HCT116 (cell line): ENCODE results near the gene TMEM119.

Experiments
- EGR1 ChIP-seq: IDR thresholded peaks from 2 replicates; pipeline ENCODE4 v1.6.1; 2012; ENCODE audit warnings: low read depth
- EZH2 ChIP-seq: fragments of 200-600 bp; sonication (generic); IDR thresholded peaks from 2 replicates; pipeline ENCODE4 v1.6.1; 2017; ENCODE audit warnings: antibody characterized with exemption, mixed run types
- FOSL1 ChIP-seq: IDR thresholded peaks from 2 replicates; pipeline ENCODE4 v1.6.1; 2012; ENCODE audit warnings: low read depth
- JUND ChIP-seq: IDR thresholded peaks from 2 replicates; pipeline ENCODE4 v1.6.1; 2012
- POLR2A ChIP-seq: IDR thresholded peaks from 2 replicates; pipeline ENCODE4 v1.7.0; 2011; ENCODE audit warnings: borderline replicate concordance; ENCODE audit not compliant: insufficient read depth, insufficient read length; ENCODE audit errors: extremely low read depth
- TF ChIP-seq, protein P1 (sequence below), 3 experiments: fragments of 200-600 bp in 1 of 3; sonication (generic) in 1 of 3; IDR thresholded peaks in 2 of 3; conservative IDR thresholded peaks in 1 of 3; 2 replicates each; pipeline ENCODE4 v1.5.1; 2012 to 2017; ENCODE audit warnings: low read depth in 2 of 3, low read length in 2 of 3, antibody characterized with exemption in 1 of 3, borderline replicate concordance in 1 of 3, control low read depth in 1 of 3, mild to moderate bottlenecking in 1 of 3, mixed read lengths in 1 of 3, mixed run types in 1 of 3, moderate library complexity in 1 of 3; ENCODE audit not compliant: insufficient read depth in 1 of 3

DNA sequence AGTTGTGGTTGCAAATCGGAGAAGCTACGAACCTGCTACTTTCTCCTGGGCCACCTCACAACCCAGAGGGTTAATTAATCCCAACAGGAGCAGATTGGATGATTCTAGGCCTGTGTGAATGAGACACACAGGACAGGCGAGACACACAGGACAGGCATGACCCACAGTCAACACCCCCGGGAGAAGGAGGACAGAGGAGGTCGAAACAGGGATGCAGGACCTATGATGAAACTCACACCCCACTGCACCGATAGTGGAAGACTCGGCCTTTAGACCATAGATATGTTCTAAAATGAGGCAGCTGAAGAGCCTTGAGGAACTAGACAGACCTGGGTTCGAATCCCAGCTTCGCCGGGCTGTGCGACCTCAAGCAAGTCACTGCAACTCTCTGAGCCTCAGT is 11.6 kb downstream of the TMEM119 start:
- TF ChIP-seq, protein P1, sequence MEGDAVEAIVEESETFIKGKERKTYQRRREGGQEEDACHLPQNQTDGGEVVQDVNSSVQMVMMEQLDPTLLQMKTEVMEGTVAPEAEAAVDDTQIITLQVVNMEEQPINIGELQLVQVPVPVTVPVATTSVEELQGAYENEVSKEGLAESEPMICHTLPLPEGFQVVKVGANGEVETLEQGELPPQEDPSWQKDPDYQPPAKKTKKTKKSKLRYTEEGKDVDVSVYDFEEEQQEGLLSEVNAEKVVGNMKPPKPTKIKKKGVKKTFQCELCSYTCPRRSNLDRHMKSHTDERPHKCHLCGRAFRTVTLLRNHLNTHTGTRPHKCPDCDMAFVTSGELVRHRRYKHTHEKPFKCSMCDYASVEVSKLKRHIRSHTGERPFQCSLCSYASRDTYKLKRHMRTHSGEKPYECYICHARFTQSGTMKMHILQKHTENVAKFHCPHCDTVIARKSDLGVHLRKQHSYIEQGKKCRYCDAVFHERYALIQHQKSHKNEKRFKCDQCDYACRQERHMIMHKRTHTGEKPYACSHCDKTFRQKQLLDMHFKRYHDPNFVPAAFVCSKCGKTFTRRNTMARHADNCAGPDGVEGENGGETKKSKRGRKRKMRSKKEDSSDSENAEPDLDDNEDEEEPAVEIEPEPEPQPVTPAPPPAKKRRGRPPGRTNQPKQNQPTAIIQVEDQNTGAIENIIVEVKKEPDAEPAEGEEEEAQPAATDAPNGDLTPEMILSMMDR (IDR thresholded peaks at IDR 0.05 in 2 of 3, conservative IDR thresholded peaks at IDR 0.05 in 1 of 3; ENCODE audit: borderline replicate concordance in 1 of 3, insufficient read depth in 1 of 3, low read depth in 2 of 3, low read length in 2 of 3), result no peak
- TF ChIP-seq FOSL1, result no peak
- no peak for TF ChIP-seq JUND
- no peak for TF ChIP-seq POLR2A
- no peak for TF ChIP-seq EGR1
- no peak for TF ChIP-seq EZH2
